ENCODE measurements around the gene LAMA3. TPM values are rescaled to one million over a fixed set of nuclear protein-coding genes. Genes with fewer than 3 reads are reported as not detected.

The LAMA3 gene
- total and polyA plus RNA-seq, 2 donors (not counting 3 experiments of a cell fraction or from before 2014, with no cell fraction given), result 2.6 to 12.3 TPM

- Histone ChIP-seq H3K4me1 (ENCODE audit: control insufficient read depth, extremely low read depth, insufficient read depth, low read length) (no peaks in the 10 kb centered on the region), H3K36me3 (ENCODE audit: control insufficient read depth in 2 of 2, extremely low read depth in 1 of 2, insufficient read depth in 2 of 2, low read length in 2 of 2) (no peaks in the 10 kb centered on the region), H3K4me3 (replicated peaks in 1 of 3; ENCODE audit: insufficient read depth in 1 of 3, low read depth in 1 of 3, low read length in 3 of 3) (no peak overlapping the region), H3K9ac (replicated peaks; ENCODE audit: extremely low read depth, insufficient read depth, low read length) (no peak overlapping the region), H3K27me3 (ENCODE audit: control insufficient read depth in 2 of 2, insufficient read depth in 2 of 2, low read length in 2 of 2) (peaks cover 4 to 12% of the 10 kb centered on the region in 2 experiments), H3K9me3 (replicated peaks; ENCODE audit: control insufficient read depth, insufficient read depth, low read length) (no peaks in the 10 kb centered on the region), H3K4me2 (ENCODE audit: insufficient read depth, low read length) (no peak overlapping the region), H3K9me1 (replicated peaks; ENCODE audit: control insufficient read depth, extremely low read depth, insufficient read depth, low read length) (no peaks in the 10 kb centered on the region), H2AFZ (ENCODE audit: low read depth, low read length) (no peak overlapping the region), H3K27ac (ENCODE audit: insufficient read depth, low read depth, low read length) (no peak overlapping the region), H4K20me1 (replicated peaks; ENCODE audit: control insufficient read depth, extremely low read depth, insufficient read depth, low read length) (no peaks in the 10 kb centered on the region), H3K79me2 (ENCODE audit: control insufficient read depth, insufficient read depth, low read length) (no peaks in the 10 kb centered on the region)
- ChIA-PET POLR2A (no interaction called here), CTCF (no interaction called here)
- FAIRE-seq (no peak), DNase-seq (ENCODE audit: low read depth, low spot score) (no peak)
- intact Hi-C loops (cut with micrococcal nuclease), result no loop called here
- dilution Hi-C loops (cut with MboI; ENCODE audit: extremely low pct_ligation_motif_present, low sequenced_read_pairs), result no loop called here
- no TSS peak for BruUV-seq (replicated peaks)
- no peak for TF ChIP-seq EZH2 (IDR thresholded peaks at IDR 0.05; ENCODE audit: borderline replicate concordance, low read depth, low read length, severe bottlenecking)
- TF ChIP-seq POLR2A (IDR thresholded peaks at IDR 0.05; ENCODE audit: low read depth, low read length), result no peak
- no peak for TF ChIP-seq GATA2 (IDR thresholded peaks at IDR 0.05; ENCODE audit: insufficient read depth, insufficient read length, low read depth, low read length)
- TF ChIP-seq JUN (IDR thresholded peaks at IDR 0.05; ENCODE audit: borderline replicate concordance, insufficient read depth, insufficient read length, low read depth), result no peak
- no peak for TF ChIP-seq FOS (IDR thresholded peaks at IDR 0.05; ENCODE audit: borderline replicate concordance, insufficient read depth, low read length)
- TF ChIP-seq CTCF (IDR thresholded peaks at IDR 0.05; ENCODE audit: extremely low read depth in 1 of 2, insufficient read depth in 1 of 2, low read depth in 1 of 2, low read length in 2 of 2), result no peak
- no peak for TF ChIP-seq POLR2AphosphoS5 (IDR thresholded peaks at IDR 0.05; ENCODE audit: insufficient read depth, low read depth, low read length)
- TF ChIP-seq MYC (IDR thresholded peaks at IDR 0.05; ENCODE audit: low read depth, low read length), result no peak
- no peak for TF ChIP-seq MAX (IDR thresholded peaks at IDR 0.05; ENCODE audit: insufficient read depth, insufficient read length)
These were observed 274.4 kb downstream of the LAMA3 start for GRCh38 chr18:23963443-23964165.

Data from endothelial cell of umbilical vein (primary cell).